DLD1 (cell line): ENCODE measurements around the gene ERG.

Experiments used
- in situ Hi-C: cut with HindIII; loops from 2 replicates; pipeline ENCODE4 v1.10.0; 2017; ENCODE audit warnings: low sequenced_read_pairs

The ERG gene

DNA sequence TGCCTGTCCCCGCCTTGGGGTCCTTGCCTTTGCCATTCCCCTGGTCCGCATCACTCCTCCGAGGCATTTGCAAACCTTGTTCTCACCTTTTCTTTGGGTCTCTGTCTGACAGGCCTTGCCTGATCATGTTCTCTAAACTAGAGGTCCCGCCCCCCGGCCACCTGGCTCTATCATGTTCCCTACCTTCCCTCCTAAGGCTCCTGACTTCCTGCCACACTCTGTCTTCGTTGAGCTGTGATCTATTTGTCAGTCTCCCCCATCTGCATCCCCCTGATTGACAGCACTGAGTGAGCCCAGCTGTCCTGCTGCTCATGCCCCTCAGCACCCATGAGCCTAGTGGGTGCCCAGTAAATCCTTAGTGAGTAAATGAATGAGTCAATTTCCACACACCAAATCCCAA is 22.8 kb downstream of the ERG start:
- in situ Hi-C loops, result no loop called here

DNA sequence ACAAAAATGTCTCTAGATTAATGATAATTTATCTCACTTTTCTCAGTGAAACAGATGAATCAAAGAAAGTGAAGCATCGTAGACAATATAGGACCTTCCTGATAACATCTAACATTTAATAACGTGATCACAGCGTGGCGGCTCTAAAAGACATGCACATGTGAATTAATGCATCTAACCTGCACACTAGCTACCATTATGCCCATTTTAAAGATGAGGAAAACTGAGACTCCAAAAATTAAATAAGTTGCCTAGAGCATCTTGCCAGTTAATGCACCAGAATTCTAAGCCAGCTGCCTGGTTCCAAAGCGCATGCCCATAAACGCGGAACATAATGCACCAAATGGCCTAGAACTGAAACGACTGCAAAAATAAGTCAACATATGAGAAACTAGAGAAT is 23.5 kb downstream of the ERG start:
- in situ Hi-C loops, result no loop called here

DNA sequence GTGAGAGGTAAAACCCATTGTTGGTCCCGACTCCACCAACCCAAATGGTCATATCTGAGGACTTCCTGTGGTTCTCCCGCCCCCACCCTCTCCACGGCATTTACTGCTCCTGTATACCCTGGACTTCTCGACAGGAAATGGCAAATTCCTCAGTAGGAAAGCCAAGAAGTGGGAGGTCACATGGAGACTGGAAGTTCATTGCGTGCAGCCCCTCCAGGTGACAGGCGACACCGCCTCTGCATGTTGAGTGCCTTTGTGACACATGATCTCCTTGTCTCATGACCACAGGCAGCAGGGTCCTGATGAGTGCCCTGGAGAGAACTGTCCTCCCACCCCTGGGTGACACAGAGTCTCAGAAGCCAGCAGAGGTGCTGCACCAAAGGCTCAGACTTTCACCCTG is 24.2 kb downstream of the ERG start:
- in situ Hi-C loops, result no loop called here

DNA sequence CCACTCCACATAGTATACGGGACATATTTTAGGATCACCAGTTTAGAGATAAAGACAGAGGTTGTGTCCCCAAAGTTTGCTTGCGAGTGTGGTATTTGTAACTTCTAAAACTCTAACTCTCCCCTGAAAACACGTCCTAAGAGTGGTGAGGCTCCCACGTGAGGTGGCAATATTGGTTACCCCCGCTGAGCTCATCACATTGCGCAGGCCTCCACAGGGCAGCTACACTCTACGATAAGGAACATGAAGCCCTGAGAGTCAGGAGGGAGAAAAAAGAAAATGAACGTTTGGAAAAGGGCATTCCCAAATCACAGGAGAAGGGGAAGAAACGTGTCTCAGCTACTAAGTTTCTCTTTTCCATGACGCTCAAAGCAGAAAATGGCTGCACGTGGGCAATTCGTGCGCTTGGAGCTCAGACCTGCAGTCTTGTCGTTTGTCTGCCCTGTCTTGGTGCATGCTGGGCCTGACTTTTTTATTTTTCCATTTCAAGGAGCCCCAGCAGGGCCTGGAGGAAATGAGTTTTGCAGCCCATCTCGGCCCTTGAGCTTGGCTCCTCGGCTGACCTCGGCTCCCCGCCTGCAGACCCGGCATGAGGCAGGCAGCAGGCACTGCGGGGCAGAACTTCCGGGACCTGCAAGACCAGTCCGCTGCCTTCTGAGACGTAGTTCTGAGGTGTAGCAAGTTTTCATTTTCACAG is 25.7 kb downstream of the ERG start:
- in situ Hi-C loops, result no loop called here

DNA sequence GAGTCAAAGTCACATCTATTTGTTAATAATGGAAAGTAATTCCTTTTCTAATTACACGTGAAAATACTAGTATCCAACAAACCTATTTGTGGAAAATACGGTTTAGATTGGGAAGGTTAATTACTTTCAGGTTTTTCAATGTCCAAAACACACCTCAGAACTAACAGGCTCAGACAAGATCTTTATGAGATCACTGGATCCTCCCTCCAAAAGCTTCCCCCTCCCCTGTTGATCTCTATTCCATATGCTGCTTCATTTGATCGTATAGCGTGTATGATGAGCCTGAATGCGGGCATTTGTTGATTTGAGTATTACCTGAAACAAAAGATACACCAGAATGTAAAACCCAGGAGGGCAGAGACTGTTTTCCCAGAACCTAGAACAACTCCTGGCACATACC is 26.5 kb downstream of the ERG start:
- in situ Hi-C loops, result no loop called here

DNA sequence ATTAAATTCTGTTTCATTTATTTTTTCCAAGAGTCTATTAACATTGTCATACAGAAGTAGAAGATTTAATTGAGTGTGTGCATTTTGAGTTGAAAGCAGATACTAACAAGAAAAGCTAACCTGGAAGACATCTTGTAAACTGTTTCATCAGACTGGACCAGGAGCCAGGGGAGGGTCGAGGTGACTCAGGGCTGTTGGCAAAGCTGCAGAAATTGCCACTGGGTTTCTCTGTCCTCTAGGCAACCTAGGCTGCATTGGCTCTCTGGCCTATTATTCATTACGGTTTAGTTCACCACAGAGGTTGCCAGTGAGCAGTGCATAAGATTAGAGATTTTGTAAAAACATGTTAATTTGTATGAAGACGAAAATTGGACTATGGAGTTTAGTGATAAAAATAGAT is 27.5 kb downstream of the ERG start:
- in situ Hi-C loops, result no loop called here

DNA sequence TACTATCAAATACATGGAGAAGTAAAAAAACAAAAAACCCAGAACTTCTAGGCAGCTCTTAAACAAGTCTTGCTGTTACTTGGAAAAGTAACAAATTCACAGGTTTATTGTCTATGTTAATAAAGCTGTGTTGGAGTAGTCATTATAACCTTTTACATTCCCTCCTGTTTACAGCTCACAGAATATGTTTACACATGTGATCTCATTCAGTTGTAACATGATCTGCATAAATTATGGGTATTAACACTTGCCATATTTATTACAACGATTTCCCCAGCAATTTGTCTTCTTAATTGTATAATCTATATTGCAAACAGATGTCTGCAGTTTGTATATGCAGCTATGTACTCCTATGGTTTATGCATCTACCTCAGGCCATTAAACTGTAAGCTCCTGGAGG is 28.6 kb downstream of the ERG start:
- in situ Hi-C loops, result no loop called here

DNA sequence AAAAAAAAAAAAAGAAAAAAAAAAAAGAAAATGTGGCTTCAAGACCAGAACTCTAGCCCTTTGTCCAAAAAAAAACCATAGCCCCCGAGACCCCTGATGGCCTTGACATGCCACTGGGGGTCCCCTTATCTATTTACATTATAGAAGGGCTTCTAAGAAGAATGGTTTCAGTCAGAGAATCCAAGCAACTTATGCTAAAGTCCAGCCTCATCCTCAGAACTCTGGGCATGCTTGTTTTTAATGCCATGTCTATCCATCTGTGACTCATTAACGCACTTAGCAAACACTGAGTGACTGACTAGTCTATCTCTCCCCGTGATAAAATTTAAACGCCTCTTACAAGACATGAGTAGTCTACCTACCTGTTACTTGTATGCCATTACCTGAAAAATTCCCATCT is 29.3 kb downstream of the ERG start:
- in situ Hi-C loops, result no loop called here

DNA sequence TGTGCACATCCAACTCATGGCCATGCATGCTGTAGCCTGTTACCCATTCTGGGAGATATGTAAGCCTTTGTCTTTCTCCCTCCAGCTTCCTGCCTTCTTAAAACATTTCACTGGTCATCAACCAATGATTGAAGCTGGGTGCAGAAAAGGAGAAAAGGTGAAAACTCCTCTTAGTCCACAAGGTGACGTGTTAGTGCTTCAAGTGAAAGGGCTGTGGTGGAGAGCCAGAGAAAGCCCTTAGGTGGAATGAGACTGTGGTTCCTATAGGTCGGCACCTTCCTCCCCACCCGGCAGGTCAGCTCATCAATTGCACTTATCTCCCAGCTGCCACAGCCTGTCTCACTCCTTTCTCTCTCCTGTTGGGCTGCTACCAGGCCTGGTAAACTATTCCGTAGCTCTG is 30.4 kb downstream of the ERG start:
- in situ Hi-C loops, result no loop called here

DNA sequence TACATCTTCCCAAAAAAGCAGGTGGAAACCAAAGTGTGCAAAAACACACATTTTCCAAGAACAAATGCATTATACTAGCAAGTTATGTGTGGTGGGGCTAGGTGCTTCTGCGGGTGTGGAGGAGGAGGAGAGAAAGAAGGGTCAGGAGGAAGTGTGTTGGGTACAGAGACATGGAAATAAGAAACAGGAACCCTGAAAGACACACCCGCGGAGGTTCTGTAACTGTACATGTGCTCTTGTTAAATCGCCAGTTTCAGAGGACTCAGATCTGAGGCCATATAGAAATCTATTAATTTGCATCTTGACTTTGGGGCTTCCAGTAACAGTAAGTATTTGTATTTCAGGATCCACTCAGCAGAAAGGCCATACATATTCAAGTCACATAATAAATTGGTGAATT is 30.9 kb downstream of the ERG start:
- in situ Hi-C loops, result no loop called here

DNA sequence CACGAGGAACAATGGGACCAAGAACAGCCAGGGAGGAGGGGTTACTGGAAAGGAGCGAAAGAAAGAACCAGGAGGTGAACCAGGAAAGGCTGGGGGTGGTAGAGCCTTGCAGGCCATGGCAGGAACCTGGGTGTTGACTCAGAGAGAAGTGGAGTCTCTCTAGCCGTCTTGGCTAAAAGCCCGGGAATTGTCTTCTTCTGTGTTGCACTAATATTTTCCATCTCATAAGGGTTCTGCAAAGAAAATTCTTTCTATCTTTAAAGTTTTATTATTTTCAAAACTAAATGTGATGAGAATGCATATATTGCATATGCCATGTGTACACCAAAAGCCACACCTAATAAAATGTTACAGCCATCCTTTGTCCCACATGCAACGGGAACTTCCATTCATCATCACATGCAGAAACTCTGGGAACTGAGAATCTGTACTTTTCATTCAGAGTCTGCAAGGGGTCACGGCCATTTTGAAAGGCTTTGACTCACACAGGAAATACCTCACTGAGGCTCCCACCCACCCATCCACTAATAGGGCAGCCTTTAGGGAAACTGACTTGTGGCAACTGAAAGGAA is 38.0 kb downstream of the ERG start:
- in situ Hi-C loops, result no loop called here

DNA sequence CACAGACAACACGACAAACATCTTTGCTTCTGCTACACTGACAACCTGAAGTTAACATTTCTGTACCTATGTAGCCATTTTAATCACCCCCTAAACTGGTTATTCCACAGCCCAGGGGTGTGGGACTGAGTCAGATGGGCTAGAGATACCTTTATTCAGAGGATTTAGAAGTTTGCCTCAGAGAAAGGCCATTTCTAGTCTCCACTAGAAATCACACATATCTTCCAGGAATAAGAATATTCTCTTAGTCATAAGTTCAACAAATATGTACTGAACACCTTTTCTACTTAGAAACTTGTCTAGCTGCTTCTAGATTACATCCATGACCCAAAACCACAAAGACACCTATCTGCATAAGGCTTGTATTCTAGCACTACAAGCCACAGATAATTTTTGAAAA is 38.8 kb downstream of the ERG start:
- in situ Hi-C loops, result no loop called here

DNA sequence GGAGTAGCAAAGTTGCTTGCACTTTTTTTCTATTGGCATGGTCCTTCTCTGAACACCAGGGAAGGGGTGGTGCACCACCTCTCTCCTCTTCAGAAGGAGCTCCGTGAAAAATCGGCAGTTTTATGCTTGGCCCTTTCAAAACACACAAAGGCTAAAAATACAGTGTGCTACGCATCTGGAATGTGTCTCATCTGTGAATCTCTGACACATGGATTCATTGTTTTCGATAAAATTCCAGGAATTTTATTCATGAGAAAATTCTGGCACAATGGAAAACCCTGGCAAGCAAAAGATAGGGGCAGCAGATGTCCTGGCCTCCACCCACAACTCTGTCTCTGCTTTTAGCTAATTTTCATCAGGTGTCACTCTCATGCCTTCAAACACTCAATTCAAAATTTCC is 42.9 kb downstream of the ERG start:
- in situ Hi-C loops, result no loop called here

DNA sequence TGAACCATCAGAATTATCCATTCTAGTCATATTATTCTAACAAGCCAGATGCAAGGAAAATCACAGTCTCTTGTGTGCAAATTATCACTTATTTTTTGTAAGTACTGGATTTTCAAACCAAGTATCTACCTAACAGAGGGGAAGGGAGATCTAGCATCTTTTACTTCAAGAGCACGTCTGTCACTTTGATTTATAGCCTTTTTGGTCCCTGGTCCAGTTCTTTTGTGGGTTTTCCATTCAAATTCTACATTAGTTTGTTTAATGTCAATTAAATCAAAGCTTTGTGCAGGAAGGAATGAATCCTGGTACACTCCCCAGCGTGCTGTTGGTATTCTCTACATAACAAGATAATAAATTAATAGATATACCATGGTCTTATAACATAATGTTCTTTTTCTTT is 43.6 kb downstream of the ERG start:
- in situ Hi-C loops, result no loop called here

DNA sequence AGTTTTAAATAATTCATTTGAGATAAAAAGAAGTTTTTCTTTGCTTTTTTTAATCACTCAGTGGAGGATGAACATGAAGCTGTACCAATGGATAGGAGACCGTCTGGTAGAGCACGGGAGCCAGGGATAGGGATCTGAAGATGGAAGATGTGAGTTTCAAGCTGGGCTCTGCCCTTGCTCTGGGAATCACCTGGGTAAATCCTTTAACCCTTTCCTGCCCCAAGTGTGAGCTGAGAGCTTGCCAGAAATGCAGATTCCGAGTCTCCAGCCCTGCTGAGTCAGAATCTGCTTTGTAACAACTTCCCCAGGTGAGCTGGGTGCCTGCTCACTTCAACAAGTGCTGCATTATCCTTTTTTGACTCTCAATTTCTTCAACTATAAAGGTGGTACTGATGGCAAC is 44.1 kb downstream of the ERG start:
- in situ Hi-C loops, result no loop called here

DNA sequence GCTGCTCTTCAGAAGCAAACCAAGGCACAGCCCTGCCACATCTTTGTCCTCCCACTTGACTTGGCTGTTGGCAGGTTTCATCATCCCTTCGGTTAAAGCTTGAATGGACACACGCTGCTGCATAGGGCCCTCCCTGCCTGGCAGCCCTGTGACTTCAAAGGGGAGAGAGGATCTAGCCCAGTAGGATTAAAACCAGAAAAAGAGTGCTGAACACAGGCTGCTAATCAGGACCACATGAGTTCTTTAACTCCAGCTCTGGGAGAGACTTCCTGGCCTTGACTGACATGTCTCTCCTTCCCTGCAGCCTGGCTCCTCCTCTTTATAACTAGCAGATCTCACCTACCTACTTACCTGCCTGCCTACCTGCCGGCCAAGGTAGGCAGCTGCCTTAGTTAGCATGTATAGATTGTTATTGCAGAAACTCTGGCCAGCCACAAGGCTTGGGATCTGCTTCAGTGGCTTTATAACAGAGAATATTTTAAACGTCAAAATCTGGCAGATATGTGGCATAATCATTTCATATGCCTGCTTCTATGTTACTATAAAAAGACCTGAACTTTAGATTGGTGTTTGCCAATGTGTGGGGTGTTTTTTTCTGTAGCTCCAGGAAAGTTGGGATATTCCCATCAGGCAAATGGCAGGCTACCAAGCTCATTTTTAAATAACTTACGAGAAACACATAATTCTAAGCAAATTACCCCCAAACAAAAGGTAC is 49.4 kb downstream of the ERG start:
- in situ Hi-C loops, result no loop called here

DNA sequence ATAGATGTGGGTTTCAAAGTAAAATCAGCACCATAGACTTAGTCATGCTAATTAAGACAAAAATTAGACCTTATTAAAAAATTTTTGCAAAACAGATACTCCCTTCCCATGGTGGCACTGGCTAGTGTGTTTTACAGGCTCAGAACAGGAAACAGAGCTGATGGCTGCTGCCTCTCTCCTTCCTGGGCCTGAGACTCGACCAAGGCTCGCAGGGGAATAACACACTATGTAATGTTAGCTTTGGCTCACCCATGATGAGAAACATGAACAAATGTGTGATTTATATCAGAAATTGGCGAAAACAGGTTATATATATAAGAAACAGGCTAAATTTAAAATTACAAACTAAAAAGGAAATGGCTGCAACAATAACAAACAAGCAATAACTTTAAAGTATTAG is 50.7 kb downstream of the ERG start:
- in situ Hi-C loops, result no loop called here

DNA sequence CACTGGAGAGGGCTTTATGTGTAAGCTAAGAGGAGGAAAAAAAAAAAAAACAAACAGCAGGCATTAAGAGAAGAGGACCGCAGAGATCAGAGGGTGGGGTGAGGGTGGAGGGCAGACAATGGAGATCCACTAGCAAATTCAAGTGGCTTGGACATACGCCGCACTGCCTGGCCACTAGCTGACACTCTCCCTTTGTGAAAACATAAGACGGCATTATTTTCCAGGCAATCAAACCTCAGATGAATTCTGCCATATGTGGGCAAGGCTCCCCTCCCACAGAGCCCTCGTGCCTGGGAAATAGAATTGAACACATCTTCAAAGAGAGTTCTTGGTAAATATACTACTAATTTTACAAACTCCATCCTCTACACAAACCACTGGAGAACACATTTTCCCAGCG is 53.6 kb downstream of the ERG start:
- in situ Hi-C loops, result no loop called here

DNA sequence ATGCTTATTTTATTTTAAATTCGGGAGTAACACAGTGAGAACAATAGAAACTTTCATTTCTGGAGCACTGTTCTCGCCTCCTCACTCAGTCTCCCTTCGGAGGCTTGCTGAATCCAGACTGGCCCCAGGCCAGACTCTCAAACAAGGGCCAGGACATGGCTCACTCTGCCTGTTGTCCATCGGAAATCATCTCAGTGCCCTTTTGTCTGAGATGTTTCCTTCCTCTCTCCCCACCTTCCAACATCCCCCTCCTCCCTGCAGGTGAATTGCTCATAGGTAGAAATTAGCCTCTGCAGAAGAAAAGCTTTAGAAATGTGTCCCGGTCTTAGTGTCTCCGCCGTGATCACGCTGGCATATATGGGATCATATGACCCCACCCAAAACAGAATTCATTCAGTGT is 55.2 kb downstream of the ERG start:
- in situ Hi-C loops, result no loop called here

DNA sequence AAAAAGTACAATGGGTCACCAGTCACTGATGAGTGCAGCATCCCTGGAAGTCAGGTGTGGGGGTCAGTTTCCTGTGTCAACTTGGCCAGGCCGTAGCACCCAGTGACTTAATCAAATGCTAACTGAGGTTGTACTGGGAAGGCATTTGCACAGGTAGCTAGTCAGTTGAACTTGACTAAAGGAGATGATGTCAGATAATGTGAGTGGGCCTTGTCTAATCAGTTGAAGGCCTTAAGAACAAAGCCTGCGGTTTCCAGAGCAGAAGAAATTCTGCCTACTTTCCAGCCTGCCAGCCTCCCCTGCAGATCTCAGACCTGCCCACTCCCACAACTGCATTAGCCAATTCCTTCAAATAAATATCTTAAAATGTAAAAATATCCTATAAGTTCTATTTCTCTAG is 57.1 kb downstream of the ERG start:
- in situ Hi-C loops, result no loop called here

DNA sequence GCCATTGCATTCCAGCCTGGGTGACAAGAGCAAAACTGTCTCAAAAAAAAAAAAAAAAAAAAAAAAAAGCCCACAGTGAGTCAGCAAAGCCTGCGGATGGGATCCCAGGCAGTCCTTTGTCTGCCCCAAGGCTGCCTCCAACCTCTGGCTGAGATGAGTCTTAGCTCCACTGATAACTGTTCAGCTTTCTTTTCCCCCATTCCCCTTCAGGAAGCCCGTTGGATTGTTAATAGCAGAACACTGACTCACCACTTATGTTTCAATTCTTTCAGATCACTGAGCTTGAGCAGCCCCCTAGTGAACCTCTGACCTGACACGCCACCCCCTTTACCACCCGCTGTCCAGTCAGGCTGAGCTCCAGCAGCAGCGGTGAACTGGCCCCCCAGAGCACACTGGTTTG is 57.5 kb downstream of the ERG start:
- in situ Hi-C loops, result no loop called here

DNA sequence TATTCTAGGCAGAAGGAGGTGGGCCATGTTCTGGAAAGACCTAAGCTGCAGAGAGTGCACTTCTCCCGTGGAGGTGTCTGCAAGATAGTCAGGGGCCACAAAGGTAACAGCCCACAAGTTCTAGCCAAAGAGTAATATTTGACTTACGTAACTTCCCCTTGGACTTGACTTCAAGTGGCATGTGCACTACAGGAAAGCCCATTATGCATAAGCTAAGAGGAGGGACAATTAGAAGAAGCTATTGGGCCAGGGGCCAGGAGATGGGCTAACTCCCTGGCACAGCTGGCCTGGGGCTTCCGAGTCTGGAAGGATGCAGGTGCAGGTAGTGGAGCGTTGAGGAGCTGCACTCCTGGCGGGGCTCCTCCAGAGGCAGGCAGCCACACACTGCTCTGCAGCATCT is 58.3 kb downstream of the ERG start:
- in situ Hi-C loops, result no loop called here

DNA sequence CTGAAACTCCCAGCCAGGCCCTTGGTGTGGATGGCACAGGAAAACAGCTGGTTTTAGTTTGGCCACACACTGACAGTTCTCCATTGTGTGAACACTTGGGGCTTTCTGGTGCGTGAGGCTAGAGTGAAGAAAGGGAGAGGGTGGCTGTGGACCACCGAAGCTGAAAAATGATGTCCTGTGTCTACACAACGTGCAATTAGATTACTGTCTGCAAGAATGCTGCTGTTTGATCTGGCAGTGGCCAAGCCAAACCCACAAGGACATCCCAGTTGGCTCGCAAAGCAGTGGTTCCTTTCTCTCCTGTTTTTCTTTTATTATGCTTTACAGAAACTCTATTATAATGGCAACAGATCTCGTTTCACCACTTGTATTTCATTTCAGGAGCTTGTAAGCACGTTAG is 58.9 kb downstream of the ERG start:
- in situ Hi-C loops, result no loop called here
